Pancreas (tissue), 10 donors: Measurements from ENCODE around the gene PRR23C. TPM values are rescaled to one million over a fixed set of nuclear protein-coding genes. Genes with fewer than 3 reads are reported as not detected.

Experiments used
- ATAC-seq, 4 donors: fragments of 200-7000 bp; cut with Tn5 transposase; one replicate each; pipeline versions ENCODE4 v1.8.0 to v1.9.1; 2020; ENCODE audit warnings: mild to moderate bottlenecking in 4 of 4, moderate library complexity in 4 of 4
- DNase-seq, 6 donors: peaks; one replicate each; pipeline ENCODE4 v3.0.0-alpha.2; 2020
- FAIRE-seq: peaks from 2 replicates; lab custom pipeline; 2012; peaks lifted over from hg19 to GRCh38; lab: Jason Lieb, UNC
- H3K27ac ChIP-seq, 4 donors: fragments of 200-600 bp; sonication (generic); 1 replicate in 3 of 4; 2 replicates in 1 of 4; pipeline versions ENCODE4 v1.5.0 to v1.8.0; 2020
- H3K27me3 ChIP-seq, 4 donors: fragments of 200-600 bp; one replicate each; pipeline ENCODE4 v1.8.0; 2021
- H3K36me3 ChIP-seq, 3 donors: fragments of 200-600 bp; sonication (generic) in 1 of 3; one replicate each; pipeline versions ENCODE4 v1.5.0 to v1.8.0; 2020 to 2021
- H3K4me1 ChIP-seq, 3 donors: fragments of 200-600 bp; one replicate each; pipeline ENCODE4 v1.8.0; 2021
- H3K4me3 ChIP-seq, 4 donors: fragments of 200-600 bp; sonication (generic) in 2 of 4; one replicate each; pipeline versions ENCODE4 v1.5.0 to v1.8.0; 2020 to 2021
- H3K9me3 ChIP-seq, 4 donors: fragments of 200-600 bp; one replicate each; pipeline ENCODE4 v1.8.0; 2021
- WGBS, 2 donors: extraction: QIAGEN DNeasy Blood & Tissue Kit; methylation state at CpG; one replicate each; pipeline ENCODE4 v1.1.7; 2013; 5-methylcytosine and 5-hydroxymethylcytosine counted together
- intact Hi-C, 3 donors: fragments of 100-400 bp; cut with DNase I; formaldehyde crosslinking; loops; one replicate each; pipeline versions ENCODE4 v1.11.1 to v1.14.2; 2022
- polyA plus RNA-seq, 2 donors: library from polyadenylated mRNA; stranded (reverse); fragments of 200-250 nt; gene quantifications; one replicate each; pipeline ENCODE4 v1.2.3, GENCODE V29; 2013
- total RNA-seq, 6 donors: library from RNA; stranded (reverse); fragmentation: NEBNext Ultra II Directional in 4 of 6; extraction: Animal tissue kit (Norgen Biotek cat#: 25700) in 4 of 6; gene quantifications; one replicate each; pipeline versions ENCODE4 v1.2.1 to v1.2.4, GENCODE V29; 2021 to 2023
- TF ChIP-seq, protein P1 (sequence below), 4 donors: fragments of 200-600 bp; sonication (generic) in 3 of 4; IDR thresholded peaks; one replicate each; pipeline versions ENCODE4 v1.5.0 to v1.8.0; 2021; ENCODE audit warnings: antibody characterized with exemption in 4 of 4
- donor health status: healthy with polysubstance abuse.
- donor health status: DM: no; HTN: no; CAD: no; lungs with moderate emphysema.
- donor health status: DM: no; HTN: no; CAD: no.
- donor health status: control.
- donor health status: control.
- donor health status: Bipolar disorder and iron deficiency.
- donor health status: DM: yes; HTN: yes; CAD: no.
- donor health status: DM: no; HTN: no; CAD: no.
- donor health status: DM: no; HTN: no; CAD: no.
- donor health status: DM: yes; HTN: yes; CAD: no.

PRR23C gene
- total and polyA plus RNA-seq, 8 donors, result not detected

DNA sequence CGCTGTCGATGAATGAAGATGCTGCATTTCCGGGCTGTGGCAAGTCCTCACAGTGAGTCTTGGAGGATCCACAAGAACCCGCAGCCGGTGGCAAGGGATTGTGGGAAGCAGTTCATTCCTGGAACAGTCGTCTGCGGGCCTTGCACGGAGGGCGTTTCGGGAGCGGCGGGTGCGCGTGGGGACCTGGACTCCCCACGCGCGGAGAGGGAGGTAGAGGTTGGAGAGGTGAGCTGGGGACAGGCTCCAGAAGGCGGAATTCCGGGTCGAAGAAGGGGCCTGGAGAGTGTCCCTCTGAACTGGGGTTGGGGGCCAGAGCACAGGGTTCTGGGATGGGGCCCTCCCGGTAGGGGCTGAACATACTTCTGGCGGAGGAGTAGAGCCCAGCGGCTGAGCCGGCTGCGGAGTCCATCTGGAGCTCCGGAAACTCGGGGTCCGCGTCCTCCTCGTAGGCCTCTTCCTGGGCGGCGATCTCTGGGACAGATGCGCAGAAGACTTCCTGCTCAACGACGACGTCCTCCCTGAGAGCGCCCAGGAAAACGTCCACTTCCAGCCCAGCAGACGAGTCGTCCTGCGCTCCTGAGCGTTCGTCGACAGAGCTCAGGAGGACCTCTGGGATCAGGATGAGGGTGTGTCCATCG is 39.2 kb downstream of the PRR23C start:
- Histone ChIP-seq H3K27me3 (no peaks in the 10 kb centered on the region), H3K27ac (no peak overlapping the region), H3K36me3 (no peaks in the 10 kb centered on the region), H3K4me3 (no peak overlapping the region), H3K4me1 (no peaks in the 10 kb centered on the region), H3K9me3 (no peaks in the 10 kb centered on the region)
- WGBS, 2 donors, result 73 to 80% methylated on average over 41 to 45 of the region's 45 CpGs
- FAIRE-seq (no peak), DNase-seq (peak in 1 of 6 donors; percentile 43), ATAC-seq (no peak)
- intact Hi-C loops, result no loop called here
- TF ChIP-seq, protein P1, sequence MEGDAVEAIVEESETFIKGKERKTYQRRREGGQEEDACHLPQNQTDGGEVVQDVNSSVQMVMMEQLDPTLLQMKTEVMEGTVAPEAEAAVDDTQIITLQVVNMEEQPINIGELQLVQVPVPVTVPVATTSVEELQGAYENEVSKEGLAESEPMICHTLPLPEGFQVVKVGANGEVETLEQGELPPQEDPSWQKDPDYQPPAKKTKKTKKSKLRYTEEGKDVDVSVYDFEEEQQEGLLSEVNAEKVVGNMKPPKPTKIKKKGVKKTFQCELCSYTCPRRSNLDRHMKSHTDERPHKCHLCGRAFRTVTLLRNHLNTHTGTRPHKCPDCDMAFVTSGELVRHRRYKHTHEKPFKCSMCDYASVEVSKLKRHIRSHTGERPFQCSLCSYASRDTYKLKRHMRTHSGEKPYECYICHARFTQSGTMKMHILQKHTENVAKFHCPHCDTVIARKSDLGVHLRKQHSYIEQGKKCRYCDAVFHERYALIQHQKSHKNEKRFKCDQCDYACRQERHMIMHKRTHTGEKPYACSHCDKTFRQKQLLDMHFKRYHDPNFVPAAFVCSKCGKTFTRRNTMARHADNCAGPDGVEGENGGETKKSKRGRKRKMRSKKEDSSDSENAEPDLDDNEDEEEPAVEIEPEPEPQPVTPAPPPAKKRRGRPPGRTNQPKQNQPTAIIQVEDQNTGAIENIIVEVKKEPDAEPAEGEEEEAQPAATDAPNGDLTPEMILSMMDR (IDR thresholded peaks at IDR 0.05), result no peak

DNA sequence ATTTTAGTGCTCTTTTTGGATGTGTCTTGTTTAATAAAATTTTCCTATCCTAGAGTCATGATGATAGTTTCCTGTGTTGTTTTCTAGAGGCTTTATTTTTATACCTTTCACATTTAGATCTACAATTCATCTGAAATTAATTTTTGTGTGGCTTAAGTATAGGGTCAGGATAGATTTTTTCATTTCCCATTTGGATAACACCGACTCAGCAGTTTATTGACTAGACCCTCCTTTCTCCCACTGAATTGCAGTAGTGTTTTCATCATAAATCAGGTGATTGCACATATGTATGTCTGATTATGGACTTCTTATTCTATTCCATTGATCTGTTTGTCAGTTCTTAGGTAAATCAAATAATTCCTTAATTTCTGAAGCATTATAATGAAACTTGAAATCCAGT is 49.0 kb downstream of the PRR23C start:
- Histone ChIP-seq H3K27me3 (no peaks in the 10 kb centered on the region), H3K4me1 (no peaks in the 10 kb centered on the region), H3K36me3 (no peaks in the 10 kb centered on the region), H3K4me3 (no peak overlapping the region), H3K9me3 (no peaks in the 10 kb centered on the region), H3K27ac (no peak overlapping the region)
- intact Hi-C loops, result no loop called here
- TF ChIP-seq, protein P1 (IDR thresholded peaks at IDR 0.05), result no peak
- WGBS, 2 donors, result 72 to 76% methylated on average over 1 of the region's 1 CpG
- ATAC-seq (no peak), DNase-seq (no peak), FAIRE-seq (no peak)

Other genes starting within 250 kb of the PRR23C start
- 10 to 100 TPM; 23.0 to 36.4 (median 25.4) TPM for gene PIK3CB, start 210.0 kb downstream of the PRR23C start, total RNA-seq
- 1 to 10 TPM; 8.2 to 9.7 TPM for gene PIK3CB, start 210.0 kb downstream of the PRR23C start, polyA plus RNA-seq
- gene FOXL2, start 97.8 kb downstream of the PRR23C start, total RNA-seq, result under 1 TPM; 0.04 to 0.28 (median 0.11) TPM
- gene FOXL2, start 97.8 kb downstream of the PRR23C start, polyA plus RNA-seq, result under 1 TPM; 0.02 to 0.04 TPM
- gene FOXL2NB, start 97.7 kb downstream of the PRR23C start, total RNA-seq, result under 1 TPM in 2 of 6 donors, not detected in 4; 0.09 to 0.22 TPM
- gene FOXL2NB, start 97.7 kb downstream of the PRR23C start, polyA plus RNA-seq, result not detected
- not detected for gene PRR23A, start 38.6 kb downstream of the PRR23C start, total RNA-seq
- gene PRR23A, start 38.6 kb downstream of the PRR23C start, polyA plus RNA-seq, result not detected
- gene PRR23B, start 24.0 kb downstream of the PRR23C start, total RNA-seq, result not detected
- not detected for gene PRR23B, start 24.0 kb downstream of the PRR23C start, polyA plus RNA-seq